Spleen (tissue), 7 donors: ENCODE data around the gene PIGS.

Source experiments
- POLR2A ChIP-seq, 3 donors: fragments of 450-650 bp; IDR thresholded peaks; one replicate each; pipeline ENCODE4 v1.5.1; 2017; ENCODE audit warnings: antibody characterized with exemption in 3 of 3, mild to moderate bottlenecking in 1 of 3
- POLR2AphosphoS5 ChIP-seq, 3 donors: sonication (generic); formaldehyde crosslinking; IDR thresholded peaks; one replicate each; pipeline ENCODE4 v1.5.1; 2017; ENCODE audit warnings: antibody characterized with exemption in 3 of 3
- TF ChIP-seq, protein P1 (sequence below), 11 experiments: fragments of 200-600 bp in 7 of 11; fragments of 450-650 bp in 4 of 11; sonication (generic) in 4 of 11; IDR thresholded peaks in 8 of 11; conservative IDR thresholded peaks in 3 of 11; 1 replicate in 7 of 11; 2 replicates in 4 of 11; pipeline versions ENCODE4 v1.4.0 to v1.8.0; 2016 to 2021; ENCODE audit warnings: antibody characterized with exemption in 11 of 11, inconsistent platforms in 4 of 11, mild to moderate bottlenecking in 1 of 11
- donor health status: DM: no; HTN: no; CAD: no; lungs with moderate emphysema.
- donor health status: DM: no; HTN: no; CAD: no.
- donor health status: DM: no; HTN: no; CAD: no.

DNA sequence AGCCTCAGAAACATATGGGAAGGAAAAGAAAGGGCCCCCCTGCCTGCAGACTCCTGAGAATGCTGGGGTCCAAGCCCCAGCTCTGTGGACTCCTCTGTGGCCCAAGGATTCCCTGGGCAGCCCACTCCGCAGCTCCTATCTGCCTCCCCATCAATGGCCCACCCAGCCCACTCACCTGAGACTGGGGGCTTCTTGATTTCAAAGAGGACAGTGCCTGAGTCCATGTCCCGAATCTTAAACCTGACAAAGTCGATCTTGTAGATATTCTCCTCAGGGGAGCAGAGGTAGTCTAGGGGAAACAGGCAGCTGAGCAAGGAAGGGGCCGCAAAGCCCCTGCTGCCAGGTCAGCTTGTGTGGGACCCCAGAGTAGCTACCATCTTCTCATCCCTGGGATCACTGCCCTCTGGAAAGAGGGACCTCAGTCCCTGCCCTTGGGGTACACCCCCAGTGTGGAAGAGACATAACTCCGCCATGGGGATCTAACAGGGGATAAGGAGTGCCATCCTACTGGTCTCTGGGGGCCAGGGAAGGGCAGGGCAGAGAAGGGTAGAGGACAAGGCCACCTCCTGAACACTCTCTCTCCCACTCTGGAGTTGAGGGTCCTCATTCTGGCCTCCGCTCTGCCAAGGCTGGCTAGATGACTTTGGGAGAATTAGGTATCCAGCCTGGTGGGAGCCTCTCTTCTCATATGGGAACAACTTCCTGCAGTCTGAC lies 22.8 kb downstream of the PIGS start:
- TF ChIP-seq, protein P1, sequence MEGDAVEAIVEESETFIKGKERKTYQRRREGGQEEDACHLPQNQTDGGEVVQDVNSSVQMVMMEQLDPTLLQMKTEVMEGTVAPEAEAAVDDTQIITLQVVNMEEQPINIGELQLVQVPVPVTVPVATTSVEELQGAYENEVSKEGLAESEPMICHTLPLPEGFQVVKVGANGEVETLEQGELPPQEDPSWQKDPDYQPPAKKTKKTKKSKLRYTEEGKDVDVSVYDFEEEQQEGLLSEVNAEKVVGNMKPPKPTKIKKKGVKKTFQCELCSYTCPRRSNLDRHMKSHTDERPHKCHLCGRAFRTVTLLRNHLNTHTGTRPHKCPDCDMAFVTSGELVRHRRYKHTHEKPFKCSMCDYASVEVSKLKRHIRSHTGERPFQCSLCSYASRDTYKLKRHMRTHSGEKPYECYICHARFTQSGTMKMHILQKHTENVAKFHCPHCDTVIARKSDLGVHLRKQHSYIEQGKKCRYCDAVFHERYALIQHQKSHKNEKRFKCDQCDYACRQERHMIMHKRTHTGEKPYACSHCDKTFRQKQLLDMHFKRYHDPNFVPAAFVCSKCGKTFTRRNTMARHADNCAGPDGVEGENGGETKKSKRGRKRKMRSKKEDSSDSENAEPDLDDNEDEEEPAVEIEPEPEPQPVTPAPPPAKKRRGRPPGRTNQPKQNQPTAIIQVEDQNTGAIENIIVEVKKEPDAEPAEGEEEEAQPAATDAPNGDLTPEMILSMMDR (IDR thresholded peaks at IDR 0.05 in 8 of 11, conservative IDR thresholded peaks at IDR 0.05 in 3 of 11) = peak in 3 of 11 experiments; percentile 2 to 56 (median 24)
- TF ChIP-seq POLR2A (IDR thresholded peaks at IDR 0.05) = no peak
- TF ChIP-seq POLR2AphosphoS5 (IDR thresholded peaks at IDR 0.05) = no peak
